Measurements from ENCODE around the gene TMEM219. TPM values are rescaled to one million over a fixed set of nuclear protein-coding genes. Genes with fewer than 3 reads are reported as not detected.
A peak's percentile ranks its signal among the peaks of the same experiment; 100 is the strongest.

Gene TMEM219
- total RNA-seq, 1 donor from 2014 or later = 35.0 TPM

- Histone ChIP-seq H3K27ac (ENCODE audit: low read depth, low read length) (peak overlapping the region; percentile 59), H3K36me3 (ENCODE audit: control insufficient read depth in 3 of 3, insufficient read depth in 3 of 3, low read length in 3 of 3) (peaks cover 49 to 56% (median 54%) of the 10 kb centered on the region in 3 donors), H3K27me3 (ENCODE audit: control insufficient read depth in 3 of 3, insufficient read depth in 3 of 3, low read length in 3 of 3) (no peaks in the 10 kb centered on the region), H3K4me1 (ENCODE audit: control insufficient read depth in 3 of 3, insufficient read depth in 3 of 3, low read length in 3 of 3) (peaks cover 35 to 47% (median 44%) of the 10 kb centered on the region in 3 donors), H3K9ac (ENCODE audit: low read depth in 1 of 3, low read length in 3 of 3) (peak overlapping the region in 1 of 3 donors; percentile 8), H3K4me3 (ENCODE audit: low read length in 3 of 3) (no peak overlapping the region), H3K9me3 (ENCODE audit: control insufficient read depth in 3 of 3, low read length in 3 of 3) (no peaks in the 10 kb centered on the region)
These were observed 16.2 kb downstream of the TMEM219 start for GRCh38 chr16:29978081-29978480.

- Histone ChIP-seq H3K4me1 (ENCODE audit: control insufficient read depth in 3 of 3, insufficient read depth in 3 of 3, low read length in 3 of 3) (peaks cover 32 to 44% (median 42%) of the 10 kb centered on the region in 3 donors), H3K4me3 (ENCODE audit: low read length in 3 of 3) (no peak overlapping the region), H3K27me3 (ENCODE audit: control insufficient read depth in 3 of 3, insufficient read depth in 3 of 3, low read length in 3 of 3) (no peaks in the 10 kb centered on the region), H3K9ac (ENCODE audit: low read depth in 1 of 3, low read length in 3 of 3) (no peak overlapping the region), H3K9me3 (ENCODE audit: control insufficient read depth in 3 of 3, low read length in 3 of 3) (no peaks in the 10 kb centered on the region), H3K27ac (ENCODE audit: low read depth, low read length) (peak overlapping the region; percentile 59), H3K36me3 (ENCODE audit: control insufficient read depth in 3 of 3, insufficient read depth in 3 of 3, low read length in 3 of 3) (peaks cover 55 to 63% (median 60%) of the 10 kb centered on the region in 3 donors)
These were observed 16.8 kb downstream of the TMEM219 start for GRCh38 chr16:29978564-29979270.

GRCh38 chr16:29982560-29983419, 20.9 kb downstream of the TMEM219 start:
- Histone ChIP-seq H3K4me1 (ENCODE audit: control insufficient read depth in 3 of 3, insufficient read depth in 3 of 3, low read length in 3 of 3) (peaks cover 0 to 15% (median 10%) of the 10 kb centered on the region in 3 donors), H3K9ac (ENCODE audit: low read depth in 1 of 3, low read length in 3 of 3) (no peak overlapping the region), H3K27me3 (ENCODE audit: control insufficient read depth in 3 of 3, insufficient read depth in 3 of 3, low read length in 3 of 3) (no peaks in the 10 kb centered on the region), H3K4me3 (ENCODE audit: low read length in 3 of 3) (no peak overlapping the region), H3K36me3 (ENCODE audit: control insufficient read depth in 3 of 3, insufficient read depth in 3 of 3, low read length in 3 of 3) (peaks cover 94 to 98% (median 96%) of the 10 kb centered on the region in 3 donors), H3K27ac (ENCODE audit: low read depth, low read length) (no peak overlapping the region), H3K9me3 (ENCODE audit: control insufficient read depth in 3 of 3, low read length in 3 of 3) (no peaks in the 10 kb centered on the region)

- Histone ChIP-seq H3K4me1 (ENCODE audit: control insufficient read depth in 3 of 3, insufficient read depth in 3 of 3, low read length in 3 of 3) (peaks cover 0 to 8% (median 3%) of the 10 kb centered on the region in 3 donors), H3K36me3 (ENCODE audit: control insufficient read depth in 3 of 3, insufficient read depth in 3 of 3, low read length in 3 of 3) (peaks cover 91 to 96% (median 95%) of the 10 kb centered on the region in 3 donors), H3K9ac (ENCODE audit: low read depth in 1 of 3, low read length in 3 of 3) (no peak overlapping the region)
These were observed 21.7 kb downstream of the TMEM219 start for GRCh38 chr16:29983420-29984136.

GRCh38 chr16:29984137-29984763, 22.4 kb downstream of the TMEM219 start:
- no peak overlapping the region for H3K27ac ChIP-seq (ENCODE audit: low read depth, low read length)
- H3K4me3 ChIP-seq (ENCODE audit: low read length in 3 of 3) = no peak overlapping the region
- no peak overlapping the region for H3K9ac ChIP-seq (ENCODE audit: low read depth in 1 of 3, low read length in 3 of 3)
- H3K36me3 ChIP-seq (ENCODE audit: control insufficient read depth in 3 of 3, insufficient read depth in 3 of 3, low read length in 3 of 3) = peaks cover 92 to 96% (median 95%) of the 10 kb centered on the region in 3 donors
- H3K27me3 ChIP-seq (ENCODE audit: control insufficient read depth in 3 of 3, insufficient read depth in 3 of 3, low read length in 3 of 3) = no peaks in the 10 kb centered on the region
- H3K9me3 ChIP-seq (ENCODE audit: control insufficient read depth in 3 of 3, low read length in 3 of 3) = no peaks in the 10 kb centered on the region
- H3K4me1 ChIP-seq (ENCODE audit: control insufficient read depth in 3 of 3, insufficient read depth in 3 of 3, low read length in 3 of 3) = peaks cover 0 to 4% (median 2%) of the 10 kb centered on the region in 3 donors

More at GRCh38 chr16:29983420-29984136, 21.7 kb downstream of the TMEM219 start:
- no peak overlapping the region for H3K4me3 ChIP-seq (ENCODE audit: low read length in 3 of 3)
- no peak overlapping the region for H3K27ac ChIP-seq (ENCODE audit: low read depth, low read length)
- H3K9me3 ChIP-seq (ENCODE audit: control insufficient read depth in 3 of 3, low read length in 3 of 3) = no peaks in the 10 kb centered on the region
- H3K27me3 ChIP-seq (ENCODE audit: control insufficient read depth in 3 of 3, insufficient read depth in 3 of 3, low read length in 3 of 3) = no peaks in the 10 kb centered on the region

GRCh38 chr16:29984764-29985147, 22.9 kb downstream of the TMEM219 start:
- H3K27ac ChIP-seq (ENCODE audit: low read depth, low read length) = no peak overlapping the region
- H3K4me1 ChIP-seq (ENCODE audit: control insufficient read depth in 3 of 3, insufficient read depth in 3 of 3, low read length in 3 of 3) = peaks cover 0 to 4% (median 2%) of the 10 kb centered on the region in 3 donors
- H3K36me3 ChIP-seq (ENCODE audit: control insufficient read depth in 3 of 3, insufficient read depth in 3 of 3, low read length in 3 of 3) = peaks cover 91 to 97% (median 95%) of the 10 kb centered on the region in 3 donors
- no peaks in the 10 kb centered on the region for H3K9me3 ChIP-seq (ENCODE audit: control insufficient read depth in 3 of 3, low read length in 3 of 3)
- no peak overlapping the region for H3K4me3 ChIP-seq (ENCODE audit: low read length in 3 of 3)
- no peaks in the 10 kb centered on the region for H3K27me3 ChIP-seq (ENCODE audit: control insufficient read depth in 3 of 3, insufficient read depth in 3 of 3, low read length in 3 of 3)
- no peak overlapping the region for H3K9ac ChIP-seq (ENCODE audit: low read depth in 1 of 3, low read length in 3 of 3)

- Histone ChIP-seq H3K27ac (ENCODE audit: low read depth, low read length) (no peak overlapping the region), H3K9me3 (ENCODE audit: control insufficient read depth in 3 of 3, low read length in 3 of 3) (no peaks in the 10 kb centered on the region), H3K36me3 (ENCODE audit: control insufficient read depth in 3 of 3, insufficient read depth in 3 of 3, low read length in 3 of 3) (peaks cover 88 to 97% (median 91%) of the 10 kb centered on the region in 3 donors), H3K27me3 (ENCODE audit: control insufficient read depth in 3 of 3, insufficient read depth in 3 of 3, low read length in 3 of 3) (no peaks in the 10 kb centered on the region), H3K4me3 (ENCODE audit: low read length in 3 of 3) (no peak overlapping the region), H3K9ac (ENCODE audit: low read depth in 1 of 3, low read length in 3 of 3) (no peak overlapping the region), H3K4me1 (ENCODE audit: control insufficient read depth in 3 of 3, insufficient read depth in 3 of 3, low read length in 3 of 3) (peaks cover 0 to 4% (median 2%) of the 10 kb centered on the region in 3 donors)
These were observed 23.5 kb downstream of the TMEM219 start for GRCh38 chr16:29985271-29985811.

- peaks cover 88 to 95% (median 89%) of the 10 kb centered on the region in 3 donors for H3K36me3 ChIP-seq (ENCODE audit: control insufficient read depth in 3 of 3, insufficient read depth in 3 of 3, low read length in 3 of 3)
- no peak overlapping the region for H3K4me3 ChIP-seq (ENCODE audit: low read length in 3 of 3)
- H3K27me3 ChIP-seq (ENCODE audit: control insufficient read depth in 3 of 3, insufficient read depth in 3 of 3, low read length in 3 of 3) = no peaks in the 10 kb centered on the region
- no peaks in the 10 kb centered on the region for H3K9me3 ChIP-seq (ENCODE audit: control insufficient read depth in 3 of 3, low read length in 3 of 3)
- no peak overlapping the region for H3K9ac ChIP-seq (ENCODE audit: low read depth in 1 of 3, low read length in 3 of 3)
- H3K27ac ChIP-seq (ENCODE audit: low read depth, low read length) = no peak overlapping the region
- peaks cover 0 to 4% (median 2%) of the 10 kb centered on the region in 3 donors for H3K4me1 ChIP-seq (ENCODE audit: control insufficient read depth in 3 of 3, insufficient read depth in 3 of 3, low read length in 3 of 3)
These were observed 24.4 kb downstream of the TMEM219 start for GRCh38 chr16:29986231-29986630.

- Histone ChIP-seq H3K36me3 (ENCODE audit: control insufficient read depth in 3 of 3, insufficient read depth in 3 of 3, low read length in 3 of 3) (peaks cover 82 to 91% (median 86%) of the 10 kb centered on the region in 3 donors), H3K9ac (ENCODE audit: low read depth in 1 of 3, low read length in 3 of 3) (no peak overlapping the region), H3K9me3 (ENCODE audit: control insufficient read depth in 3 of 3, low read length in 3 of 3) (no peaks in the 10 kb centered on the region), H3K27ac (ENCODE audit: low read depth, low read length) (no peak overlapping the region), H3K4me3 (ENCODE audit: low read length in 3 of 3) (no peak overlapping the region), H3K4me1 (ENCODE audit: control insufficient read depth in 3 of 3, insufficient read depth in 3 of 3, low read length in 3 of 3) (peaks cover 0 to 4% (median 2%) of the 10 kb centered on the region in 3 donors), H3K27me3 (ENCODE audit: control insufficient read depth in 3 of 3, insufficient read depth in 3 of 3, low read length in 3 of 3) (no peaks in the 10 kb centered on the region)
These were observed 25.1 kb downstream of the TMEM219 start for GRCh38 chr16:29986931-29987330.

Measured in skeletal muscle tissue (tissue), 4 donors.